K562 (cell line): ENCODE measurements around the gene SLC16A12. TPM values are rescaled to one million over a fixed set of nuclear protein-coding genes. Genes with fewer than 3 reads are reported as not detected.

Experiments
- ATAC-seq: fragments of 200-7000 bp; cut with Tn5 transposase; 3 replicates; pipeline ENCODE4 v1.9.1; 2020; ENCODE audit warnings: moderate library complexity
- BruUV-seq: library from RNA; stranded (reverse); fragments of 400-500 nt; replicated peaks from 2 replicates; lab custom pipeline; 2021; lab: Mats Ljungman, UMichigan
- CTCF ChIA-PET: fragments of 300-600 bp; formaldehyde crosslinking; extraction: SDS; loops from one replicate; lab custom pipeline; 2021; ENCODE audit warnings: low intra/inter-chr PET ratio; lab: Yijun Ruan, JAX
- POLR2A ChIA-PET: fragments of 300-600, 350-650 bp; sonication (Branson Sonifier 250); formaldehyde crosslinking; extraction: SDS; loops from one replicate; lab custom pipeline; 2021; ENCODE audit warnings: antibody characterized with exemption, inconsistent platforms; lab: Yijun Ruan, JAX
- DNase-seq, 4 experiments: peaks; one replicate each; pipeline versions ENCODE4 v3.0.0 to v3.0.0-alpha.2; 2011 to 2018; ENCODE audit warnings: low spot score in 3 of 4, mixed read lengths in 3 of 4; ENCODE audit errors: extremely low read depth in 1 of 4
- FAIRE-seq: peaks from 2 replicates; lab custom pipeline; 2011; peaks lifted over from hg19 to GRCh38; lab: Jason Lieb, UNC
- H2AFZ ChIP-seq: 2 replicates; pipeline ENCODE4 v1.6.0; 2011; ENCODE audit warnings: low read depth, low read length, control low read depth, inconsistent platforms
- H3K27ac ChIP-seq: fragments of 200-600 bp; 3 replicates; pipeline ENCODE4 v1.8.0; 2011; ENCODE audit warnings: low read depth, mild to moderate bottlenecking, control low read depth, inconsistent platforms, low read length, moderate library complexity, mixed read lengths; ENCODE audit errors: extremely low read depth
- H3K27me3 ChIP-seq, 2 experiments: fragments of 300-600 bp in 1 of 2; 2 replicates in 1 of 2; 3 replicates in 1 of 2; pipeline versions ENCODE4 v1.6.0 to v1.8.0; 2011; ENCODE audit warnings: inconsistent platforms in 2 of 2, low read length in 2 of 2, mild to moderate bottlenecking in 1 of 2, mixed read lengths in 1 of 2, moderate library complexity in 1 of 2; ENCODE audit not compliant: control insufficient read depth in 2 of 2, insufficient read depth in 2 of 2
- H3K36me3 ChIP-seq: fragments of 300-600 bp; 3 replicates; pipeline ENCODE4 v1.8.0; 2011; ENCODE audit warnings: mild to moderate bottlenecking, low read length, inconsistent platforms; ENCODE audit not compliant: control insufficient read depth, insufficient read depth
- H3K4me1 ChIP-seq, 2 experiments: fragments of 200-600 bp in 1 of 2; replicated peaks in 1 of 2; 2 replicates in 1 of 2; 3 replicates in 1 of 2; pipeline versions ENCODE4 v1.5.1 to v1.8.0; 2011; ENCODE audit warnings: inconsistent platforms in 2 of 2, low read length in 2 of 2, mild to moderate bottlenecking in 1 of 2, mixed read lengths in 1 of 2, moderate library complexity in 1 of 2; ENCODE audit not compliant: control insufficient read depth in 2 of 2, insufficient read depth in 2 of 2
- H3K4me2 ChIP-seq: 2 replicates; pipeline ENCODE4 v1.6.1; 2011; ENCODE audit warnings: low read length, control low read depth, inconsistent platforms, mixed read lengths; ENCODE audit not compliant: insufficient read depth
- H3K4me3 ChIP-seq: fragments of 200-600 bp; sonication (generic), shearing (Covaris generic); 2 replicates; pipeline ENCODE4 v1.5.1; 2016; ENCODE audit warnings: control low read depth, inconsistent platforms
- H3K79me2 ChIP-seq: fragments of 200-600 bp; 3 replicates; pipeline ENCODE4 v1.8.0; 2011; ENCODE audit warnings: low read length, inconsistent platforms; ENCODE audit not compliant: control insufficient read depth, insufficient read depth
- H3K9ac ChIP-seq, 2 experiments: 2 replicates each; pipeline versions ENCODE4 v1.6.0 to v1.6.1; 2011; ENCODE audit warnings: low read depth in 2 of 2, low read length in 2 of 2, control low read depth in 1 of 2, inconsistent platforms in 1 of 2, mild to moderate bottlenecking in 1 of 2, mixed read lengths in 1 of 2; ENCODE audit not compliant: insufficient read depth in 1 of 2
- H3K9me1 ChIP-seq: one replicate; pipeline ENCODE4 v1.6.0; 2011; ENCODE audit warnings: inconsistent platforms, mild to moderate bottlenecking, low read length, moderate library complexity; ENCODE audit not compliant: control insufficient read depth, insufficient read depth
- H3K9me3 ChIP-seq: replicated peaks from 2 replicates; pipeline ENCODE4 v1.5.1; 2011; ENCODE audit warnings: low read depth, low read length, inconsistent platforms; ENCODE audit not compliant: control insufficient read depth, insufficient read depth
- H4K20me1 ChIP-seq: replicated peaks from 2 replicates; pipeline ENCODE4 v1.6.1; 2011; ENCODE audit warnings: low read length, inconsistent platforms, mixed read lengths; ENCODE audit not compliant: control insufficient read depth, insufficient read depth
- ATF1 ChIP-seq, 2 experiments: fragments of 450-650 bp in 1 of 2; IDR thresholded peaks; 2 replicates each; pipeline ENCODE4 v1.6.1; 2016; ENCODE audit warnings: missing compliant biosample characterization in 1 of 2, missing genetic modification characterization in 1 of 2
- BMI1 ChIP-seq: fragments of 150-350 bp; IDR thresholded peaks from 2 replicates; pipeline ENCODE4 v1.6.1; 2014; ENCODE audit warnings: low read length
- CTCF ChIP-seq, 3 experiments: IDR thresholded peaks in 2 of 3; conservative IDR thresholded peaks in 1 of 3; 2 replicates each; pipeline ENCODE4 v1.5.1; 2011 to 2012; ENCODE audit warnings: low read length in 3 of 3, mild to moderate bottlenecking in 3 of 3, control low read depth in 2 of 3, improper control_type of control experiment in 1 of 3, inconsistent platforms in 1 of 3, low read depth in 1 of 3, mixed read lengths in 1 of 3, moderate library complexity in 1 of 3; ENCODE audit not compliant: insufficient read depth in 2 of 3
- GTF2E2 ChIP-seq: fragments of 200-800 bp; sonication (Bioruptor generic); IDR thresholded peaks from 2 replicates; pipeline ENCODE4 v1.6.1; 2016; ENCODE audit warnings: missing genetic modification characterization, missing compliant biosample characterization
- MEF2D ChIP-seq: conservative IDR thresholded peaks from 2 replicates; pipeline ENCODE4 v1.6.1; 2016; ENCODE audit warnings: low read depth, missing genetic modification characterization, missing compliant biosample characterization
- MEIS2 ChIP-seq: fragments of 450-650 bp; IDR thresholded peaks from 2 replicates; pipeline ENCODE4 v1.6.1; 2014; ENCODE audit warnings: mild to moderate bottlenecking; ENCODE audit not compliant: partially characterized antibody
- NCOA4 ChIP-seq: fragments of 450-650 bp; IDR thresholded peaks from 2 replicates; pipeline ENCODE4 v1.6.1; 2018; ENCODE audit warnings: mild to moderate bottlenecking; ENCODE audit not compliant: partially characterized antibody
- RAD21 ChIP-seq, 2 experiments: fragments of 250-450 bp in 1 of 2; fragments of 450-650 bp in 1 of 2; sonication (Bioruptor Pico) in 1 of 2; formaldehyde crosslinking in 1 of 2; IDR thresholded peaks in 1 of 2; conservative IDR thresholded peaks in 1 of 2; 2 replicates each; pipeline versions ENCODE4 v1.4.0 to v1.8.0; 2020 to 2022; ENCODE audit warnings: mild to moderate bottlenecking in 2 of 2, moderate library complexity in 1 of 2
- SETDB1 ChIP-seq: IDR thresholded peaks from one replicate; pipeline ENCODE4 v1.6.1; 2012; ENCODE audit warnings: low read length, control low read depth, inconsistent platforms
- SPI1 ChIP-seq: IDR thresholded peaks from 2 replicates; pipeline ENCODE4 v1.6.1; 2011; ENCODE audit warnings: low read depth, low read length, control low read depth, borderline replicate concordance
- TBP ChIP-seq: optimal IDR thresholded peaks from 2 replicates; pipeline ENCODE3; 2011; ENCODE audit warnings: low read depth, low read length, improper control_type of control experiment
- USF1 ChIP-seq: sonication (generic); formaldehyde crosslinking; IDR thresholded peaks from 2 replicates; pipeline ENCODE4 v1.9.0; 2022; ENCODE audit warnings: mild to moderate bottlenecking, missing genetic modification reagents
- WGBS: fragments of 100-300 bp; shearing (Covaris generic); methylation state at CpG from one replicate; pipeline ENCODE4 v1.1.6; 2016; ENCODE audit warnings: low coverage, mixed read lengths; ENCODE audit not compliant: insufficient coverage; ENCODE audit errors: missing lambda C conversion rate; 5-methylcytosine and 5-hydroxymethylcytosine counted together
- in situ Hi-C: fragments of 300-500 bp; cut with MboI; formaldehyde crosslinking; loops from 4 replicates; pipeline ENCODE4 v1.15.0; 2018; ENCODE audit warnings: inconsistent platforms, mixed read lengths
- intact Hi-C: fragments of 100-400 bp; cut with micrococcal nuclease; formaldehyde crosslinking; loops from 2 replicates; pipeline ENCODE4 v1.14.2; 2022
- polyA plus RNA-seq, 8 experiments: library from polyadenylated mRNA; depleted of rRNA in 4 of 8; stranded (reverse) in 5 of 8; unstranded in 3 of 8; fragments of >200 nt; fragmentation: Nextera tagmentation in 2 of 8; fragmentation: Illumina TruSeq in 1 of 8; extraction: Ambion mirVana in 2 of 8; extraction: Trizol in 1 of 8; gene quantifications; 2 replicates each; pipeline versions ENCODE4 v1.2.1 to v1.2.3, GENCODE V29; 2011 to 2014; ENCODE audit warnings: inconsistent platforms in 1 of 8, missing spikeins in 1 of 8
- total RNA-seq, 7 experiments: library from RNA; depleted of rRNA in 6 of 7; stranded (reverse); fragments of >200 nt in 6 of 7; fragmentation: Illumina TruSeq in 2 of 7; extraction: Trizol in 2 of 7; gene quantifications; 2 replicates each; pipeline versions ENCODE4 v1.2.1 to v1.2.3, GENCODE V29; 2011 to 2021; ENCODE audit warnings: low replicate concordance in 1 of 7

The SLC16A12 gene
- total and polyA plus RNA-seq, 9 of the 15 experiments (the other 6 are each of a cell fraction or from before 2014, with no cell fraction given) = not detected

- no peak for TF ChIP-seq USF1 (CRISPR knock-in tag)
- TF ChIP-seq ATF1 (CRISPR knock-in tag; IDR thresholded peaks at IDR 0.05) = no peak
- no peak for TF ChIP-seq ATF1 (tag; IDR thresholded peaks at IDR 0.05)
- TF ChIP-seq MEIS2 = no peak
Observed at GRCh38 chr10:89468191-89468965, 67.0 kb downstream of the SLC16A12 start (continued).

GRCh38 chr10:89466599-89467035 is 68.8 kb downstream of the SLC16A12 start:
- DNase-seq = peak in 1 of 4 experiments; percentile 6

More at GRCh38 chr10:89466599-89467035, 68.8 kb downstream of the SLC16A12 start:
- Histone ChIP-seq H3K9me1 (no peaks in the 10 kb centered on the region), H3K36me3 (no peaks in the 10 kb centered on the region), H3K9ac (no peak overlapping the region), H3K4me3 (no peak overlapping the region), H3K9me3 (no peaks in the 10 kb centered on the region), H3K4me2 (no peak overlapping the region), H2AFZ (no peak overlapping the region), H3K27ac (no peak overlapping the region), H3K4me1 (no peaks in the 10 kb centered on the region), H3K79me2 (no peaks in the 10 kb centered on the region), H4K20me1 (no peaks in the 10 kb centered on the region), H3K27me3 (no peaks in the 10 kb centered on the region)
- no peak for FAIRE-seq
- in situ Hi-C loops = no loop called here
- intact Hi-C loops = no loop called here
- no TSS peak for BruUV-seq
- ChIA-PET CTCF (no interaction called here), POLR2A (interaction anchor here (0.9 kb wide), 1 partner anchor 10 kb away, joined by 3 read pairs; no protein-coding TSS in a partner anchor)
- peak; percentile 91 for TF ChIP-seq SPI1
- no peak for TF ChIP-seq TBP
- TF ChIP-seq CTCF (IDR thresholded peaks at IDR 0.05 in 2 of 3, conservative IDR thresholded peaks at IDR 0.05 in 1 of 3; ENCODE audit: insufficient read depth in 2 of 3, low read depth in 1 of 3, low read length in 3 of 3) = peak in 2 of 3 experiments; percentile 20 to 21; a peak in 3 of 6 replicates
- no peak for TF ChIP-seq NCOA4
- no peak for TF ChIP-seq GTF2E2
- no peak for TF ChIP-seq MEF2D (tag)
- TF ChIP-seq BMI1 = no peak
- no peak for TF ChIP-seq SETDB1
- TF ChIP-seq RAD21 (CRISPR knock-in tag; conservative IDR thresholded peaks at IDR 0.05 in 1 of 2, IDR thresholded peaks at IDR 0.05 in 1 of 2) = peak; percentile 9 to 46; a peak in 2 of 4 replicates
- ATAC-seq = 0 out of 3 replicates have a peak, but pooled peaks have one; percentile 56
- 4% methylated on average over 3 of the region's 3 CpGs for WGBS
